Measurements from ENCODE around the gene ASB3. TPM values are rescaled to one million over a fixed set of nuclear protein-coding genes. Genes with fewer than 3 reads are reported as not detected.

The ASB3 gene
- total and polyA plus RNA-seq, 9 of the 15 experiments (the other 6 are each of a cell fraction or from before 2014, with no cell fraction given), result 13.6 to 35.3 (median 18.7) TPM

DNA sequence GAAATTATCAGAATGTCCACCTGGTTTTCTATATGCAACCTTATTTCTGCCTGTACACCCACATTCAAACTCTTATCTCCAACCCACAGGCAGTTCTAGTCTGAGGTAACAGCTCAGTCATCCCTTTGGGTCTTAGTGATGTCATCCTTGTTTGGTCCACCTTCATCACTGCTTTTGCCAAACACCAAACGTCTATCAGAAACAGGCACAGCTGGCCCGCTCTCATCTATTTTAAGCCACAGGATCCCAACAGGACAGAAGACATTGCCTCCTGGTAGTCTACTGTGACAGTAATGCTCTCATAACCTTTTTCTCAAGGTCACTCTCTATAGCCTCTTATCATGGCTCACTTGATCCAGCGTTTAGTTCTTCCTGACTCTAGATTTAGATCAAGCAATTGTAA, 118.1 kb downstream of the ASB3 start (continued):
- TF ChIP-seq, protein P1, sequence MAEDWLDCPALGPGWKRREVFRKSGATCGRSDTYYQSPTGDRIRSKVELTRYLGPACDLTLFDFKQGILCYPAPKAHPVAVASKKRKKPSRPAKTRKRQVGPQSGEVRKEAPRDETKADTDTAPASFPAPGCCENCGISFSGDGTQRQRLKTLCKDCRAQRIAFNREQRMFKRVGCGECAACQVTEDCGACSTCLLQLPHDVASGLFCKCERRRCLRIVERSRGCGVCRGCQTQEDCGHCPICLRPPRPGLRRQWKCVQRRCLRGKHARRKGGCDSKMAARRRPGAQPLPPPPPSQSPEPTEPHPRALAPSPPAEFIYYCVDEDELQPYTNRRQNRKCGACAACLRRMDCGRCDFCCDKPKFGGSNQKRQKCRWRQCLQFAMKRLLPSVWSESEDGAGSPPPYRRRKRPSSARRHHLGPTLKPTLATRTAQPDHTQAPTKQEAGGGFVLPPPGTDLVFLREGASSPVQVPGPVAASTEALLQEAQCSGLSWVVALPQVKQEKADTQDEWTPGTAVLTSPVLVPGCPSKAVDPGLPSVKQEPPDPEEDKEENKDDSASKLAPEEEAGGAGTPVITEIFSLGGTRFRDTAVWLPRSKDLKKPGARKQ (CRISPR knock-in tag; IDR thresholded peaks at IDR 0.05), result no peak
- TF ChIP-seq, protein P2, sequence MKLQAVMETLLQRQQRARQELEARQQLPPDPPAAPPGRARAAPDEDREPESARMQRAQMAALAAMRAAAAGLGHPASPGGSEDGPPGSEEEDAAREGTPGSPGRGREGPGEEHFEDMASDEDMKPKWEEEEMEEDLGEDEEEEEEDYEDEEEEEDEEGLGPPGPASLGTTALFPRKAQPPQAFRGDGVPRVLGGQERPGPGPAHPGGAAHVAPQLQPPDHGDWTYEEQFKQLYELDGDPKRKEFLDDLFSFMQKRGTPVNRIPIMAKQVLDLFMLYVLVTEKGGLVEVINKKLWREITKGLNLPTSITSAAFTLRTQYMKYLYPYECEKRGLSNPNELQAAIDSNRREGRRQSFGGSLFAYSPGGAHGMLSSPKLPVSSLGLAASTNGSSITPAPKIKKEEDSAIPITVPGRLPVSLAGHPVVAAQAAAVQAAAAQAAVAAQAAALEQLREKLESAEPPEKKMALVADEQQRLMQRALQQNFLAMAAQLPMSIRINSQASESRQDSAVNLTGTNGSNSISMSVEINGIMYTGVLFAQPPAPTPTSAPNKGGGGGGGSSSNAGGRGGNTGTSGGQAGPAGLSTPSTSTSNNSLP (IDR thresholded peaks at IDR 0.05; ENCODE audit: borderline replicate concordance, low read depth, low read length), result peak; percentile 90; the same call in 1 of the 2 replicates
- TF ChIP-seq MCM5 (IDR thresholded peaks at IDR 0.05; ENCODE audit: low read depth), result no peak
- no peak for TF ChIP-seq NCOA6 (IDR thresholded peaks at IDR 0.05)
- no peak for TF ChIP-seq NFRKB (IDR thresholded peaks at IDR 0.05; ENCODE audit: low read depth)
- TF ChIP-seq TRIM28 (IDR thresholded peaks at IDR 0.05), result peak; percentile 64; the same call in 1 of the 2 replicates
- TF ChIP-seq HDAC6 (IDR thresholded peaks at IDR 0.05; ENCODE audit: low read depth, low read length), result no peak
- no peak for TF ChIP-seq ZNF79 (CRISPR knock-in tag; IDR thresholded peaks at IDR 0.05; ENCODE audit: low read depth)
- TF ChIP-seq ZBTB8A (IDR thresholded peaks at IDR 0.05; ENCODE audit: partially characterized antibody), result no peak
- TF ChIP-seq SMAD1 (IDR thresholded peaks at IDR 0.05; ENCODE audit: low read depth, low read length, partially characterized antibody), result peak; percentile 81
- no peak for TF ChIP-seq SAFB2 (IDR thresholded peaks at IDR 0.05; ENCODE audit: borderline replicate concordance, low read depth, low read length, severe bottlenecking)
- TF ChIP-seq ZBED1 (IDR thresholded peaks at IDR 0.05), result no peak
- peak in 1 of 2 experiments; percentile 94; a peak in 3 of 4 replicates for TF ChIP-seq RCOR1 (IDR thresholded peaks at IDR 0.05; ENCODE audit: borderline replicate concordance in 1 of 2, low read depth in 2 of 2, low read length in 2 of 2)
- TF ChIP-seq MEIS2 (IDR thresholded peaks at IDR 0.05; ENCODE audit: partially characterized antibody), result peak; percentile 67
- TF ChIP-seq ZKSCAN3 (CRISPR knock-in tag; IDR thresholded peaks at IDR 0.05), result no peak
- TF ChIP-seq, protein P3, sequence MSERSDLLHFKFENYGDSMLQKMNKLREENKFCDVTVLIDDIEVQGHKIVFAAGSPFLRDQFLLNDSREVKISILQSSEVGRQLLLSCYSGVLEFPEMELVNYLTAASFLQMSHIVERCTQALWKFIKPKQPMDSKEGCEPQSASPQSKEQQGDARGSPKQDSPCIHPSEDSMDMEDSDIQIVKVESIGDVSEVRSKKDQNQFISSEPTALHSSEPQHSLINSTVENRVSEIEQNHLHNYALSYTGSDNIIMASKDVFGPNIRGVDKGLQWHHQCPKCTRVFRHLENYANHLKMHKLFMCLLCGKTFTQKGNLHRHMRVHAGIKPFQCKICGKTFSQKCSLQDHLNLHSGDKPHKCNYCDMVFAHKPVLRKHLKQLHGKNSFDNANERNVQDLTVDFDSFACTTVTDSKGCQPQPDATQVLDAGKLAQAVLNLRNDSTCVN (CRISPR knock-in tag; IDR thresholded peaks at IDR 0.05), result no peak
- no peak for TF ChIP-seq ZNF699 (CRISPR knock-in tag; IDR thresholded peaks at IDR 0.05; ENCODE audit: insufficient replicate concordance)
- TF ChIP-seq MYBL2 (IDR thresholded peaks at IDR 0.05; ENCODE audit: low read depth), result peak; percentile 79
- no peak for TF ChIP-seq MYBL2 (CRISPR knock-in tag; IDR thresholded peaks at IDR 0.05; ENCODE audit: borderline replicate concordance)
- no peak for TF ChIP-seq NR2C1 (IDR thresholded peaks at IDR 0.05)
- peak; percentile 18; the same call in 1 of the 2 replicates for TF ChIP-seq NR2C1 (tag; IDR thresholded peaks at IDR 0.05)
- peak; percentile 39 for TF ChIP-seq NEUROD1 (IDR thresholded peaks at IDR 0.05; ENCODE audit: borderline replicate concordance, low read depth, low read length, partially characterized antibody)
- TF ChIP-seq FOSL1 (tag; conservative IDR thresholded peaks at IDR 0.05), result peak; percentile 86
- no peak for TF ChIP-seq TSC22D4 (tag; IDR thresholded peaks at IDR 0.05)
- TF ChIP-seq, protein P4, sequence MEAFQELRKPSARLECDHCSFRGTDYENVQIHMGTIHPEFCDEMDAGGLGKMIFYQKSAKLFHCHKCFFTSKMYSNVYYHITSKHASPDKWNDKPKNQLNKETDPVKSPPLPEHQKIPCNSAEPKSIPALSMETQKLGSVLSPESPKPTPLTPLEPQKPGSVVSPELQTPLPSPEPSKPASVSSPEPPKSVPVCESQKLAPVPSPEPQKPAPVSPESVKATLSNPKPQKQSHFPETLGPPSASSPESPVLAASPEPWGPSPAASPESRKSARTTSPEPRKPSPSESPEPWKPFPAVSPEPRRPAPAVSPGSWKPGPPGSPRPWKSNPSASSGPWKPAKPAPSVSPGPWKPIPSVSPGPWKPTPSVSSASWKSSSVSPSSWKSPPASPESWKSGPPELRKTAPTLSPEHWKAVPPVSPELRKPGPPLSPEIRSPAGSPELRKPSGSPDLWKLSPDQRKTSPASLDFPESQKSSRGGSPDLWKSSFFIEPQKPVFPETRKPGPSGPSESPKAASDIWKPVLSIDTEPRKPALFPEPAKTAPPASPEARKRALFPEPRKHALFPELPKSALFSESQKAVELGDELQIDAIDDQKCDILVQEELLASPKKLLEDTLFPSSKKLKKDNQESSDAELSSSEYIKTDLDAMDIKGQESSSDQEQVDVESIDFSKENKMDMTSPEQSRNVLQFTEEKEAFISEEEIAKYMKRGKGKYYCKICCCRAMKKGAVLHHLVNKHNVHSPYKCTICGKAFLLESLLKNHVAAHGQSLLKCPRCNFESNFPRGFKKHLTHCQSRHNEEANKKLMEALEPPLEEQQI (IDR thresholded peaks at IDR 0.05), result peak; percentile 91
